ENCODE data around the gene EGR4. TPM values are rescaled to one million over a fixed set of nuclear protein-coding genes. Genes with fewer than 3 reads are reported as not detected.

EGR4 gene
- total and polyA plus RNA-seq, 2 of the 4 experiments (the other 2 are of a cell fraction), result not detected

DNA sequence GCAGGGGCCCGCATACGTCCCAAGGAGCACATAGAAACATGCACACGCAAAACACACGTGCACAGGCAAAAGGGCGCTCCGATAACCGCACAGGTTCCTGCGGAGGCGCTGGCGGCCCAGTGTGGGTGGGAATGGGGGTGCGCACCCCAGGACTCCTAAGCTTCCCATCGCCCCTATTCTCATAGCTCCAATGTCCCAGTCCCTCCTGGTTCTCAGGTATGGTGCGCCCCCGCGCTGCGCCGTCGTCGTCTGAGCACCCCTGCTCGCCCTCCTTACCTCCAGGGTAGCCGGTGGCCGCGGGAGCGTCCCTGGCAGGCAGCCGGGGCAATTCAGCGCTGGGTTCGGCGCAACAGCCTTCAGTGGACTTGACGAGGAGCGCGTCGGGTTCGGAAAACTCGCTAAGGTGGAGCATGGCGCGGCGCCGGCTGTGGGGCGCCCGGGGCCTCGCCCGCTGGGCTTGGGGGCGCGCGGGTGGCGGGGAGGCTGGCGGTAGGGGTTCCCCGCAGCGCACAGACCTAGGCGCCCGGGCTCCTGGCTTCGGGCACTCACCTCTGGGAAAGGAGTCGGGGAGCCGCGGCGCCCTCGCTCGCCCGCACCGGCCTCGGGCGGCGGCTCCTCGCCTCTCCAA, 328 bp downstream of the EGR4 start:
- Histone ChIP-seq H4K5ac (ENCODE audit: low read depth, low read length) (no peak overlapping the region), H3K18ac (ENCODE audit: low read depth, low read length) (no peak overlapping the region), H2AFZ (replicated peaks; ENCODE audit: low read length, poor library complexity) (peak overlapping the region; percentile 92), H2BK5ac (ENCODE audit: low read depth, low read length, poor library complexity, severe bottlenecking) (no peak overlapping the region), H3K14ac (replicated peaks; ENCODE audit: low read depth, low read length) (no peak overlapping the region), H3K4me2 (ENCODE audit: low read depth, low read length) (peak overlapping the region; percentile 95; the same call in 1 of the 2 replicates), H4K20me1 (ENCODE audit: insufficient read depth, low read length) (peaks cover 5% of the 10 kb centered on the region; the same call in 1 of the 2 replicates), H3K9ac (ENCODE audit: low read depth, low read length) (no peak overlapping the region), H3K4me1 (ENCODE audit: control insufficient read depth, insufficient read depth, low read length) (no peaks in the 10 kb centered on the region; the same call in 1 of the 2 replicates), H3K79me1 (ENCODE audit: low read depth in 1 of 2, low read length in 2 of 2) (no peaks in the 10 kb centered on the region), H2BK15ac (ENCODE audit: low read depth, low read length) (no peak overlapping the region), H4K8ac (ENCODE audit: low read depth in 2 of 2, low read length in 2 of 2) (no peak overlapping the region), H3K9me3 (ENCODE audit: control insufficient read depth, insufficient read depth, low read length) (no peaks in the 10 kb centered on the region), H3K56ac (ENCODE audit: extremely low read depth, insufficient read depth, low read length) (no peak overlapping the region), H2BK120ac (ENCODE audit: low read depth, low read length) (no peak overlapping the region), H3K4ac (ENCODE audit: low read depth, low read length) (no peak overlapping the region), H3K23ac (ENCODE audit: low read depth, low read length) (no peak overlapping the region), H2AK9ac (replicated peaks; ENCODE audit: low read depth, low read length, poor library complexity) (no peak overlapping the region), H3K27ac (ENCODE audit: insufficient read depth, low read length) (no peak overlapping the region), H2BK20ac (ENCODE audit: low read depth, low read length) (no peak overlapping the region), H3K4me3 (ENCODE audit: insufficient read depth, low read depth, low read length) (peak overlapping the region; percentile 65), H4K91ac (ENCODE audit: insufficient read depth, low read depth, low read length) (no peak overlapping the region), H3K9me1 (ENCODE audit: insufficient read depth, low read length) (no peaks in the 10 kb centered on the region), H3K36me3 (ENCODE audit: control insufficient read depth, insufficient read depth, low read length) (no peaks in the 10 kb centered on the region), H3K27me3 (ENCODE audit: control insufficient read depth, insufficient read depth, low read length) (peaks cover 65% of the 10 kb centered on the region), H2AK5ac (ENCODE audit: low read depth, low read length) (no peak overlapping the region)
- ATAC-seq (ENCODE audit: low read depth) (no peak; the same call in 1 of the 2 replicates), DNase-seq (no peak)
- CTCF ChIA-PET, result no interaction called here
- no TSS peak for BruUV-seq (replicated peaks)
- POLR2A ChIA-PET (ENCODE audit: unreplicated experiment), result no interaction called here
- intact Hi-C loops (cut with micrococcal nuclease) (no loop called here), in situ Hi-C loops (cut with MboI; ENCODE audit: low sequenced_read_pairs) (no loop called here), dilution Hi-C loops (cut with HindIII; ENCODE audit: low sequenced_read_pairs, unreplicated experiment) (no loop called here)
- WGBS, 2 experiments (ENCODE audit: extremely low coverage in 2 of 2, insufficient read length in 1 of 2), result 2% methylated on average over 30 of the region's 64 CpGs; no CpG with 5 or more reads in 1 of the 2 experiments
- TF ChIP-seq CHD1 (IDR thresholded peaks at IDR 0.05; ENCODE audit: low read depth, low read length), result no peak

Data from IMR-90 (cell line).